ENCODE data around the gene BCL11B. TPM values are rescaled to one million over a fixed set of nuclear protein-coding genes. Genes with fewer than 3 reads are reported as not detected.

The BCL11B gene
- total RNA-seq, 1 donor from 2014 or later = 11.5 TPM

DNA sequence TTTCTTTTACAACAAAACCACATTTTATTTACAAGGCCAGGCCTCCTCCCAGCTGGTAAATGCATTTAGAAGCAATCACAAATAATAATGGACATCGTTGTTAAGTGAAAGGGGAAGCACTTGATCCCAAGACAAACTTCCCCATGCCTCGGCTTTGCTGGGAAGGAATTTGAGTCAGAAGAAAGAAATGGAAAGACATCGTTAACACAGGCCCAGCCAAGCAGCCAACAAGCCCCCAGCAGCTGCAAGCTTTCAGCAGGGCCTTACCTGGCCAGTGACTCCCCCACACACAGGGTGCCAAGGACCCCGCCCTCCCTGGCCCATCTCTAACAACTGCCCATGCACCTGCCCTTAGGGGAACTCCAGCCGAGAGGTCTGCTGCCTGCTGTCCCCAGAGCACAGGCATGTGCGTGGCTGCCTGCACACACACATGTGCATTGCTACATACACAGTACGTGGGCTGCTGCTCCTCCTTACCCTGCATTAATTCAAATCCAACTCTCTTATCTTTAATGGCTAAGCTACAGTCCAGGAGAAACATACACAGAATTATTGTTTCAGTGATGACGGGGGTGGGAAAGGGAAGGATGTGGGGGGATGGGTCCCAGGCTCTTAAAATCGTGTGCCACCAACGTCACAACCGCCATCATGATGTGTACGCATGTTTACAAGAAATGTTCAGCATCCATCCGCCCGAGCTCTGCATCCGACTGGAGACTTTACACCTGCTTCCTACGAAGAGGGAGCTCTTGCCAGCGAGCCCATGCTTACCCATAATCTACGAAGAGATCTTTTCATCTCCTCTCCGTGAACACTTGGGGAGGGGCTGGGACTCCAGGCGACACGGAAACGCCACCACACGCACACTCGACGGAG lies 9.8 kb downstream of the BCL11B start:
- peak overlapping the region; percentile 15 for H3K27ac ChIP-seq
- no peaks in the 10 kb centered on the region for H3K27me3 ChIP-seq
- peaks cover 23% of the 10 kb centered on the region for H3K4me1 ChIP-seq
- H3K9me3 ChIP-seq = no peaks in the 10 kb centered on the region
- peak in 1 of 2 donors; percentile 19 for TF ChIP-seq POLR2A (IDR thresholded peaks at IDR 0.05)
- TF ChIP-seq, protein P1, sequence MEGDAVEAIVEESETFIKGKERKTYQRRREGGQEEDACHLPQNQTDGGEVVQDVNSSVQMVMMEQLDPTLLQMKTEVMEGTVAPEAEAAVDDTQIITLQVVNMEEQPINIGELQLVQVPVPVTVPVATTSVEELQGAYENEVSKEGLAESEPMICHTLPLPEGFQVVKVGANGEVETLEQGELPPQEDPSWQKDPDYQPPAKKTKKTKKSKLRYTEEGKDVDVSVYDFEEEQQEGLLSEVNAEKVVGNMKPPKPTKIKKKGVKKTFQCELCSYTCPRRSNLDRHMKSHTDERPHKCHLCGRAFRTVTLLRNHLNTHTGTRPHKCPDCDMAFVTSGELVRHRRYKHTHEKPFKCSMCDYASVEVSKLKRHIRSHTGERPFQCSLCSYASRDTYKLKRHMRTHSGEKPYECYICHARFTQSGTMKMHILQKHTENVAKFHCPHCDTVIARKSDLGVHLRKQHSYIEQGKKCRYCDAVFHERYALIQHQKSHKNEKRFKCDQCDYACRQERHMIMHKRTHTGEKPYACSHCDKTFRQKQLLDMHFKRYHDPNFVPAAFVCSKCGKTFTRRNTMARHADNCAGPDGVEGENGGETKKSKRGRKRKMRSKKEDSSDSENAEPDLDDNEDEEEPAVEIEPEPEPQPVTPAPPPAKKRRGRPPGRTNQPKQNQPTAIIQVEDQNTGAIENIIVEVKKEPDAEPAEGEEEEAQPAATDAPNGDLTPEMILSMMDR (IDR thresholded peaks at IDR 0.05) = no peak
- intact Hi-C loops (cut with DNase I) = no loop called here
- no peak for DNase-seq (ENCODE audit: extremely low spot score in 2 of 2)
- no peaks in the 10 kb centered on the region for H3K36me3 ChIP-seq
- H3K4me3 ChIP-seq = peak overlapping the region in 1 of 2 donors; percentile 15

DNA sequence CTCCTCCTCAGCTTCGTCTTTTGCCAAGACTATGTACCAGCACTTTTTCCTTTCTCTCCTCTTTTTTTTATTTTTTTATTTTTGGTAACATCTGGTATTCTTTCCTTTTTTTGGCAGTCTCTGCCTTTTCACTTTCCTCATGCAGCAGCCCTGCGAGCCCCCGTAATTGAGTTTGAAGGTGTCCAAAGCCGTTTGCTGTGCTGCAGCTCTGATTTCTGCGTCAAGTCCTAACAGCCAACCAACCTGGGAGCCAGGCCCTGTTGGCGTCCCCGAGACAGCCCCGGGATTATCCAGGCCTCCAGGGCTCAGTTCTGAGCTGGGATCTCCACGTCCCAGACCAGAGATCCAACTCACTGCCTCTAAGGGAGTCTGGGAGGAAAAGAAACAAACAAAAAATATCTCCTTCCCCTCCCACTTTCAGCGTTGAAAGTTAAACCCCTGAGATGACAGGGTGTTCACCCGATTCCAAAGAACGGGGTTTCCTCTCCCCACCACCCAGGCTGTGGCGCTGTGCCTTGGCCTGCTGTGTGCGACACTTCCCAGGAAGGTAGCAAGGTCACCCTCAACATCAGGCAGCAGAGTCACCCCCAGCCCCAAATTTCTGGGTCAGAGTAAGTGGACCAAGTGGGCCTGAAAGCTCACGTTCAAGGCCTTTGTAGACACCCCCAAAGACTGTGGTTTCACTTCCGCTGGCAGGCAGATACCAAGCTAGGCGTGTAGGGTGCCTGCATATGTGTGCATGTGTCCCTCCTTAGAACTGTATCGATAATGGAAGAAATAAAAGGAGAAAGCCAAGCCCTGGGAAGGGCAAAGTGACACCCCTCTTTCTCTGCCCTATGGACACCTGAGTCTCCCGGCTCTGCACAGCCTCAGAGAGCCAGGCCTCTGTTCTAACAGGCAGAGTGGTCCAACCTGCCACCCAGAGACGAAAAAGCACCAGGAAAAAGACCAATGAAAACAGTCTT lies 11.1 kb downstream of the BCL11B start:
- Histone ChIP-seq H3K9me3 (no peaks in the 10 kb centered on the region), H3K27me3 (no peaks in the 10 kb centered on the region), H3K4me1 (peaks cover 17% of the 10 kb centered on the region), H3K4me3 (no peak overlapping the region), H3K36me3 (no peaks in the 10 kb centered on the region), H3K27ac (peak overlapping the region; percentile 1)
- TF ChIP-seq POLR2A (IDR thresholded peaks at IDR 0.05) (no peak), POLR2AphosphoS5 (IDR thresholded peaks at IDR 0.05; ENCODE audit: insufficient read depth in 1 of 2, low read depth in 1 of 2) (no peak)
- TF ChIP-seq, protein P1 (IDR thresholded peaks at IDR 0.05) = no peak
- no peak for DNase-seq (ENCODE audit: extremely low spot score in 2 of 2)
- intact Hi-C loops (cut with DNase I) = no loop called here

DNA sequence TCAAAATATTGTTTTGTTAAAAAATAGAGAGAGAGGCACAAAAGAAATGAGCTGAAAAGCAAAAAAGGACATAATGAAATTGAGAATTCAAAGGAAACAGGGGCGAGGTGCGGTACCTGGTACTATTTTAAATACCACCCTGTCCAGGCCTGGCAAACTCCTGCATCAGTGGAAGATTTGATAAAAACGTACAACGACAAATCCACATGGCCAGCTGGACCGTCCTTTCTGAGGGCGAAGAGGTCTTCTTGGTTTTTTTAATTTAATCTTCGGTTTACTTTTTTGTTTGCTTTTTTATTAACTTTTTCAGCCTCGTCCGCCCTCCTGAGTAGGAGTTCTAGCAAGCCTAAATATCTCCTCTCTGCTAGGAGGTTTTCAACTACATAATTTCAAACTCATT lies 11.9 kb downstream of the BCL11B start:
- H3K36me3 ChIP-seq = no peaks in the 10 kb centered on the region
- DNase-seq (ENCODE audit: extremely low spot score in 2 of 2) = no peak
- peaks cover 14% of the 10 kb centered on the region for H3K4me1 ChIP-seq
- H3K27ac ChIP-seq = peak overlapping the region; percentile 1
- intact Hi-C loops (cut with DNase I) = no loop called here
- no peaks in the 10 kb centered on the region for H3K9me3 ChIP-seq
- no peaks in the 10 kb centered on the region for H3K27me3 ChIP-seq
- TF ChIP-seq POLR2A (IDR thresholded peaks at IDR 0.05) (no peak), POLR2AphosphoS5 (IDR thresholded peaks at IDR 0.05; ENCODE audit: insufficient read depth in 1 of 2, low read depth in 1 of 2) (no peak)
- TF ChIP-seq, protein P1 (IDR thresholded peaks at IDR 0.05) = no peak
- H3K4me3 ChIP-seq = no peak overlapping the region

DNA sequence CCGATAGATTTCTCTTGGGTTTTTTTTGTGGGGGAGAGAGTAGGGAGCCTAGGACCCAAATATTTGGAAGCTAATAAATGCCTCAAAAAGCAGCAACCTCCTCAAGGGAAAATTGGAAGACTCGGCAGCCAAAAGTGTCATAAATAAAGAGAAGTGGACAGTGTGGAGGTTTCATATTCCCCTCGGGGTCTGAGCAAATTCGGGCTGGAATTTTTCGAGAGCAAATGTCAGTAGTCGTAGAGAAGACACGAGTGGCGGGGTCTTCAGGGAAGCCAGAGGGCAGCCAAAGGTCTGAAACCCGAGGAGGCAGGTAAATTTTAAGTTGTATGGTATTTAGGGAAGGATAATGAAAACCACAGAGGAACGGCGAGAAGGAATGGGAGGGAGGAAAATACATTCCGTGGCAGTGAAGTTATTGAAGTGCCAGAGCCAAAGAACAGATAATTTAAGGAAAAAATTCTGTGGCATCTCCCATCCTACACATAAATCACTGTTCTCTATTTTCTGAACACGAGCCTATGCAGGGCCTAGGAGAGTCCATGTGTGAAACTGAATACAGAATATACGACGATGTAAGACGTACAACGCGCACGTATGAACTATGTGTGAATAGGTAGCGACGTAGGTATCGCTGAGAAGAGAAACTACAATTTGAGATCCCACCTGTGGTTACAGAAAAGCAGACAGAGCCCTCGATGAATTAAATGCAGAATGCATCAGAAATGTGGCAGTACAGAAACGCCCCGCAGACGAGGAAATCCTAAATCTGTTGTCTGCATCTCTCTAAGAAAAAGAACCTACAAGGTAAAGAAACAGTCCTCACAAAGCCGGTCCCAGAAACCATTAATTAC lies 12.9 kb downstream of the BCL11B start:
- no peak for DNase-seq (ENCODE audit: extremely low spot score in 2 of 2)
- Histone ChIP-seq H3K36me3 (no peaks in the 10 kb centered on the region), H3K27ac (peak overlapping the region; percentile 8), H3K27me3 (no peaks in the 10 kb centered on the region), H3K4me3 (no peak overlapping the region), H3K9me3 (no peaks in the 10 kb centered on the region), H3K4me1 (peaks cover 14% of the 10 kb centered on the region)
- intact Hi-C loops (cut with DNase I) = no loop called here
- TF ChIP-seq POLR2AphosphoS5 (IDR thresholded peaks at IDR 0.05; ENCODE audit: insufficient read depth in 1 of 2, low read depth in 1 of 2) (no peak), POLR2A (IDR thresholded peaks at IDR 0.05) (no peak)
- TF ChIP-seq, protein P1 (IDR thresholded peaks at IDR 0.05) = no peak

All from vagina (tissue), 2 donors.